NCI-H510A (cell line): Measurements from ENCODE around the gene PROB1.
"Not testable (repeated sequence)": the region's sequence is repeated elsewhere in the genome, so short reads cannot be mapped to it uniquely, and the experiment has no call there.

Source experiments
- DNase-seq: peaks from one replicate; lab custom pipeline; 2025; lab: John Stamatoyannopoulos, UW

The PROB1 gene

DNA sequence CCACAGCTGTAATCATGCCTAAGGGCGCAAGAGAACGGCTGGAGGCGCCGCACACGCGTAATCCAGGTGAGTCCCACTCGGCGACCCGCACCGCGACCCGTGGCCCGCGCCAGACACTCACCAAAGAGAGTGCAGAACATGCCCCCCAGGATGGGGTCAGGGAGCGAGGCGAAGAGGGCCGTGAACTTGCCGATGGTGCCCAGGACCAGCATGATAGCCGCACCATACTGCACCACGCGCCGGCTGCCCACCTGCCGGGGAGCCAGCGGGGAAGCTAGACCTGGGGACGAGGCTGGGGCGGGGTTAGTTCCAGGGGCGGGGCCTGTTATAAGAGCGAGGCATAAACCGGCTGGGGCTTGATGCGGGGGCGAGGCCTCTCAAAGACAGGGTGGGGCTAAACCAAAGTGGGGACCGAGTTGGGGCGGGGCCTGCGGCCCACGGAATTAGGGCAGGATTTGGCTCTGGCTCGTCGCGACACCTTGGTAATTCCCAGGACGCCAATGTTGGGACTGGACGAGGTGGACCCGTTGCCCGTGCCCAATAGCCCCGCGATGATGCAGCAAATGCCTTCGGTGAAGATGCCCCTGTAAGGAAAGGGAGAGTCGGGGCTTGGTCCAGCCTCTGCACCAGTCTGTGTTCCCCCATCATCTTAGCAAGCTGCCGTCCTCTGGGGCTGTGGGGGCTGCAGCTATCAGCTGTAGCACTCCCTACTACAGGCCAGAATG is 16.6 kb downstream of the PROB1 start:
- no peak for DNase-seq

DNA sequence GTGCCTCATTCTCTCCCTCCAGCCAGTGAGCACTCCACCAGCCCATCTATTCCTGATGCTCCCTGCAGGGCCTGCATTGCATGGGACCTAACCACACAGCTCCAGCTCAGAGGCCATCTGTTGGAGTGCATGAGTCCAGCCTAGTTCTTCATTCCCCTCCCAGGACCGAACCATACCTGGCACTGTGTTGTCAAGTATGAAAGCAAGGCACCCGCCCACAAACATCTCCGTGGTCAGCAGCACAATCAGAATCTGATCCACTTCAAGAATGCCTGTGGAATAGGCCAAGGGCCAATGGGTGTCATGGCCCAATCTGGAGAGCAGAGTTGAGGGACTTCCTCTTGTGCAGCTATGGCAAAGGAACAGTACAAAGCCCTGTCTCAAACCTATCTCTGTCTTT is 17.7 kb downstream of the PROB1 start:
- DNase-seq = no peak

DNA sequence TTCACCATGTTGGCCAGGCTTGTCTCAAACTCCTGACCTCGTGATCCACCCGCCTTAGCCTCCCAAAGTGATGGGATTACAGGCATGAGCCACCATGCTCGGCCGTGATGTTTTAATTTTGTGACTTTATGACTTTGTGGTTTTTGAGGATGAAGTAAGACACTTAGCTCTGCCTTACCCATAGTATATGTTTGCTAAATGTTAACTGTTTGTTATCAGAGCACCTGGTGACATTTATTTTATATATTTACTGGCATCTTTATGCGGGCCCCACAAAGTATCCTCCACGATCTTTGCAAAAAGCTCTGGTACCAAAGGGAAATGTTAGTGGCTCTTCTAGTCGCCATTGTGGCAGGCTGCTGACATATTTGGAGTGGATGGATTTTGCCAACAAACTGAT is 18.5 kb downstream of the PROB1 start:
- DNase-seq = no peak

DNA sequence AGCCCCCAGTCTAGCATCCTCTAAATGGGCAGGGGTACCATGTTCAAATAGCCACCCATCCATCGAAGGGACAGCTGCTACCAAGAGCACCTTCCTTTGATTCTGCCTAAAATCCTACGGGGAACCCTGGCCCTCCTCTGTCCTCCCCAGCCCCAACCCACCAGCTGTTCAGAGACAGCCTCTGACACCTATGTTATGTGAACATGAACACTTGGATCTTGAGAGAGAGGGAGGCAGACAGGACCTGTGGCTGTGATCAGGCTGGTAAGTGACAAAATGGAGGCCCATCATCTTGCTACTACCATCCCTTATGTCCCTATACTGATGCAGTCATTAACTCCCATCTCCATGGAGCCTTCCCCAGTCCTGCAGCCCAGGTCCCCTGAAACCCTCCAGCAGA is 20.0 kb downstream of the PROB1 start:
- DNase-seq = no peak

DNA sequence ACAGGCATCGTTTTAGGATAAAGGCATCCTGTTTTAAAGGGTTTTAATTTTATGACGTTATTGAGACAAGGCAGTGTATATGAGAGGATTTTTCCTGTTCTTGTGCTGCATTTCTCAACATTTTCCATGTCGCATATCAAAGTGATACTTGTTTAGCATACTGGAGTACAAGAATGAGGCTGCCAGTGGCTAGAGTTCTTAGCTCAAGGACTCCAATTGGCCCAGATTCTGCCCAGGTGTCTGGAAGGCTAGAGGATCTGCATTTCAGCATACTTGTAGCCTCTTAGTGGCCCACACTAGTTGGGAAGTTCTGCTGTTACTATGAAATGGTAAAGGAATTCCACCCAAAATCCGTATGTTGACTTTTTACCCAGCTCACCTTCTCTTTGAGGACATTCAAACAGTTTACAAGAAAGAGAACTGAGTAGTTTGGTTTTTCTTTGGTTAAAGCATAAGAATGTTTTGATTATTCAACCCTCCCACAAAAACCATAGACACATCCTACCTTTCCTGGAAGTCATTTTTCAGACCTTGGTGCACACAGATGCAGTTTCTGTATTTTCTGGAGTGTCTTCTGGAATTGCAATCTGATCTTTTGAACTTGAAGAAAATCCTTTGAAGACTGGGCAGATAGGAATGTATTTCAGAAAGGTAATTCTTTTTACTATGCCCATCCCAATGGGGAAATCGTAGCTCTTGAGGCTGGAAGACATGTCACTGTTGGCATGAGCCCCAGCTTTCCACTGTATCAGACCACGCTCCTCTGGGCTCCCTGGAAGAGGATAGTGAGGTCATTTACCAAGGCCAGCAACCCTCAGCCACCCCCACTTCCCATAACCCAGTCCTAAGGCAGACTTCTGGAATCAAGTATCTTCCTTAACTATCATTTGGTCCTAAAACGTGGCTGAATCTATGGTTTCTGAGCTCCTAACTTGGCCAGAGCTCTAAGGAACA is 23.1 kb downstream of the PROB1 start:
- DNase-seq = no peak

DNA sequence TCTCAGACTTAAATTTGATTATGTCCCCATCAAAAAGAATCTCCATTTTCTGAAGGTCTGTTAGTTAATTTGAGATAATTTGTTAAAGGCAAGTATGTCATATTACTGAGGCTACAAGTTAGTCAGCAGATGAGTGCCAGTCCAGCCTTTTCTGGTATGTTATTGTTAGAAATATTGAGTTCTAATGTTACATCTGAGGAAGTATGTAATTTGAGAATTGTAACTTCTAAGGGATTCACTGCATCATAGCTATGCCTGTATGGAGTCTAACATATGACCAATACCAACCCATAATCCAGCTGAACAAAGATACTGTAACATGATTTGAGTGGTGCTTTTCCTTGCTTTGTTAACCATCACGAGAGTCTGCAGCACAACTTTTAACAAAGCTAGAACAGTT is 25.7 kb downstream of the PROB1 start:
- no peak for DNase-seq

DNA sequence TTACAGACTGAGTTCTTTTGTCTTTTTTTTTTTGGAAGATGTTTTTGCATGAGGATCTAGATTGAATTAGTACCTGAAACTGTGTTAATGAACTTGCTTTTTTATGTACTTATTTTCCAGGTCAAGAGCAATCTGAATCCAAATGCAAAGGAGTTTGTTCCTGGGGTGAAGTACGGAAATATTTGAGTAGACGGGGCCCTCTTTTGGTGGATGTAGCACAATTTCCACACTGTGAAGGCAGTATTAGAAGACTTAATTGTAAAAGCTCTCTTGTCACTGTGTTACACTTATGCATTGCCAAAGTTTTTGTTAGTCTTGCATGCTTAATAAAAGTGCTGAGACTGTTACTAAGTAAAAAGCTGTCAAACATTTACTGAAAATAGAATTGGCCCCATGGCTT is 26.3 kb downstream of the PROB1 start:
- no peak for DNase-seq

DNA sequence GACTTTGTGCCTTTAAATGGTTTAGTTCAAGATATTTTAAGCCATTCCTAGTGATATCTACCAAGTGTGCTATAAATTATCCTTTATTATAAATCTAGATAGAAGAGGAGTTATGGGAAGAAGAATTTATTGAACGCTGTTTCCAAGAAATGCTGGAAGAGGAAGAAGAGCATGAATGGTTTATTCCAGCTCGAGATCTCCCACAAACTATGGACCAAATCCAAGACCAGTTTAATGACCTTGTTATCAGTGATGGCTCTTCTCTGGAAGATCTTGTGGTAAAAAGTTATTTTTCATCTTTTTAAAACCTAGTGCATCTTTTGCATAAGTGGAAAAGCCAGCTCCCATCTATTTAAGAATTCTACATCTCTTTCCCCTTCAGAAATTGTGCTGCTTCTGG is 30.4 kb downstream of the PROB1 start:
- no peak for DNase-seq

DNA sequence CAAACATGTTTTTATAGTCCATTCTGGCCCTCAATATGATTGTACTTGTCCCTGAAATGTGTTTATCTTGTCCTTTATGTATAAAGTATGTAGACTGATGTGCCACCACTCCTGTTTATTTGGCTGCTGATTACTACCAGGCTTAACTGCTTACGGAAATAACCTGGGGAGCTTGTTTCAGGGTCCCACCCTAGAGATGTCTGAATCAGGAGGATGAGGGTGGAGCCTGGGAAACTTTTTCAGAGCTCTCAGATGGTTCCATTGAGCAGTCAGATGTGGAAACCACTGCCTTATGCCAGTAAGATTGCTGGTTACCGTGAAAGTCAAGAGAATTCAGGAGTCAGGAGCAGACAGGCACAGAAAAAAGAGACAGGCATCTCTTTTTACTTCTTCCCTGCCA is 31.0 kb downstream of the PROB1 start:
- DNase-seq = no peak

DNA sequence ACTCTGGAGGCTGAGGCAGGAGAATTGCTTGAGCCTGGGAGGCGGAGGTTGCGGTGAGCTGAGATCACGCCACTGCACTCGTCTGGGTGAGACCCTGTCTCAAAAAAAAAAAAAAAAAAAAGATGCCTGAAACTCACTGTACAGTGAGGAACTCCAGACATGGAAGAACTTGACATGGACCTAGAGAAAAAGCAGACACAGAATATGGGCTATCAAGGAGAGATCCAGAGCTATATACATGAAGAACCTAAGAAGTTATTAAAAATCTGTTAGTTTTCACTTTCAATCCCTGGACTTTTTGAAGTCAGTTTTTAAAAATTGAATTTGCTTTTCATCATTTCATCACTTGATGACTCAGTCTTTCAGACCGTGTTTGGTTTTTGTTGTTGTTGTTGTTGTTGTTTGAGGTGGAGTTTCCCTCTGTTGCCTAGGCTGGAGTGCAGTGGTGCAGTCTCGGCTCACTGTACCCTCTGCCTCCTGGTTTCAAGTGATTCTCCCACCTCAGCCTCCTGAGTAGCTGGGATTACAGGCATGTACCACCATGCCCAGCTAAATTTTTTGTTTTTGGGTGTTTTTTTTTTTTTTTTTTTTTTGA is 33.0 kb downstream of the PROB1 start:
- no peak for DNase-seq

DNA sequence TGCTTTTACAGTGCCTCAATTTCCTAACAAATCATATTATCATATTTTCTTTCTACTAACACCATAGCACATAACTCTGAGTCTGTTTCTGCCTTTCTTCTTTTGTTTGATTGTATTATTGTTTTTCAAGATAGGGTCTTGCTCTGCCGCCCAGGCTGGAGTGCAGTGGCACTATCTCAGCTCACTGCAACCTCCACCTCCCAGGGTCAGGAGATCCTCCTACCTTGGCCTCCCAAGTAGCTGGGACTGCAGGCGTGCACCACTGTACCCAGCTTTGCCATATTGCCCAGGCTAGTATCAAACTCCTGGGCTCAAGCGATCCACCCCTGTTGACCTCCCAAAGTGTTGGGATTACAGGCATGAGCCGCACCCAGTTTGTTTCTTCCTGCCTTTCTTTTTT is 34.5 kb downstream of the PROB1 start:
- no peak for DNase-seq

DNA sequence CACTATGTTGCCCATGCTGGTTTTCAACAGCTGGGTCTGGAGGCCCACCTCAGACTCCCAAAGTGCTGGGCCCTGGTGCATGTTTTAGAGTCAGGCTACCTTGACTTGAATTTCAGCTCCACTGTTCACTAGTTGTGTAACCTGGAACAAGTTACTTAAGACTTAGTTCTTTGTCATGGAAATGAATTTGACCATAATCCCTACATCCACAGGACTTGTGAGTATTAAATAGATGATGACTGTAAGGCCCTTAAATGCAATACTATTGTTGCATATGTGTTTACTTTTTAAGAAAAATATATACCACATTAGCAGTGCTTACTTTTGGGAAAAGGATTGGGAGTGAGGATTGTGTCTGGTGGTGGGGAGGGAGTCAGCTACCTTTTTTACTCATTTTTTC is 36.8 kb downstream of the PROB1 start:
- no peak for DNase-seq

DNA sequence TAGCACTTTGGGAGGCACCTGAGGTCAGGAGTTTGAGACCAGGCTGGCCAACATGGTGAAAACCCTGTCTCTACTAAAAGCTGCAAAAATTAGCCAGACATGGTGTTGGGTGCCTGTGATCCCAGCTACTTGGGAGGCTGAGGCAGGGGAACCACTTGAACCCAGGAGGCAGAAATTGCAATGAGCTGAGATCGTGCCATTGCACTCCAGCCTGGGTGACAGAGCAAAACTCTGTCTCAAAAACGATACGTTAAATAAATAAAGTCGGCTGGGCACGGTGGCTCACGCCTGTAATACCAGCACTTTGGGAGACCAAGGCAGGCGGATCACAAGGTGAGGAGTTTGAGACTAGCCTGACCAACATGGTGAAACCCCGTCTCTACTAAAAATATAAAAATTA is 39.0 kb downstream of the PROB1 start:
- not testable (repeated sequence) for DNase-seq

DNA sequence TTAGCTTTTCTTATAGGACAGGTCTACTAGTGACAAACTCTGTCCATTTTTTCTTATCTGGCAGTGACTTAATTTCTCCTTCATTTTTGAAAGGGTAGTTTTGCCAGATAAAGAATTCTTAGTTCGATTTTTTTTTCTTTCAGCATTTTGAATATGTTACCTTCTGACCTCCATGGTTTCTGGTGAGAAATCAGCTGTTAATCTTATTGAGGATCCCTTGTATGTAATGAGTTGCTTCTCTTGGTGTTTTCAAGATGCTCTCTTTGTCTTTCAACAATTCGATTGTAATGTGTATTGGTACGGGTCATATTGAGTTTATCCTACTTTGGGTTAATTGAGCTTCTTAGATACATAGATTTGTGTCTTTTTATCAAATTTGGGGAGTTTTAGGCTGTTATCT is 40.7 kb downstream of the PROB1 start:
- DNase-seq = no peak

DNA sequence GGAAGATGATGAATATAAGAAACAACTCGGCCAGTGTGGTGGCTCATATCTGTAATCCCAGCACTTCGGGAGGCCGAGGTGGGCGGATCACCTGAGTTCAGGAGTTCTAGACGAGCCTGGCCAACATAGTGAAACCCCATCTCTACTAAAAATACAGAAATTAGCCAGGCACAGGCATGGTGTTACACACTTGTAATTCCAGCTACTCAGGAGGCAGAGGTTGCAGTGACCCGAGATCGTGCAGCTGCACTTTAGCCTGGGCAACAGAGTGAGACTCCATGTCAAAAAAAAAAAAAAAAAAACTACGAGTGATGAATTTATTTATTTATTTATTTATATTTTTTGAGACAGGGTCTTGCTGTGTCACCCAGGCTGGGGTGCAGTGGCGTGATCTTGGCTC is 47.0 kb downstream of the PROB1 start:
- not testable (repeated sequence) for DNase-seq

DNA sequence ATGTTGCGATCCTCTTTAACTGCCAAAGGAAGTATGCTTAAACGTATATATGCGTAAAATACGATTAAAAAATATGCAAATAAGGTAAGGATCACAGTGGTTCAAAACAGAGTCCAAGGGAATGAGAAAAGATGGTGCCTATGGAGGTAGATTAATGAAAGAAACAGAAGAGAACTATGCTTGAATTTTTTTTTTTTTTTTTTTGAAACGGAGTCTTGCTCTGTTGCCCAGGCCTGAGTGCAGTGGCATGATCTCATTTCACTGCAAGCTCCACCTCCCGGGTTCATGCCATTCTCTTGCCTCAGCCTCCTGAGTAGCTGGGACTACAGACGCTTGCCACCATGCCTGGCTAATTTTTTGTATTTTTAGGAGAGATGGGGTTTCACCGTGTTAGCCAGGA is 49.5 kb downstream of the PROB1 start:
- not testable (repeated sequence) for DNase-seq

DNA sequence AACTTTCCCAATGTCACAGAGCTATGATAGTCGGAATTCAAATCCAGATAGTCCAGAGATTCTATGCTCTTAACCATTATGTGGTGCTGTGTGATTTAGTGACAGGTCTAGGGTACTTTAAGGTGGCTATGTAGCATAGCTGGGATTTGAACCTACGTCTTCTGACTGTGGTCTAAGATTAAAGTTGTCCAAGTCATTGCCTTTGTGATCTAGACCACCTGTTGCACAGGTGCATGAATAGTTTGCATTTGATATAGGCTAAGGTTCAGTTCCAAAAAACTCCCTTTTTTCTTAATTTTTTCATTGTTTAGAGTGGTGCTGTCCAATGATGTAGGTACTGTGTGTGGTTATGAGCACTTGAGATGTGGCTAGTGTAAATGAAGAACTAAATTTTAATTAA is 50.7 kb downstream of the PROB1 start:
- no peak for DNase-seq

DNA sequence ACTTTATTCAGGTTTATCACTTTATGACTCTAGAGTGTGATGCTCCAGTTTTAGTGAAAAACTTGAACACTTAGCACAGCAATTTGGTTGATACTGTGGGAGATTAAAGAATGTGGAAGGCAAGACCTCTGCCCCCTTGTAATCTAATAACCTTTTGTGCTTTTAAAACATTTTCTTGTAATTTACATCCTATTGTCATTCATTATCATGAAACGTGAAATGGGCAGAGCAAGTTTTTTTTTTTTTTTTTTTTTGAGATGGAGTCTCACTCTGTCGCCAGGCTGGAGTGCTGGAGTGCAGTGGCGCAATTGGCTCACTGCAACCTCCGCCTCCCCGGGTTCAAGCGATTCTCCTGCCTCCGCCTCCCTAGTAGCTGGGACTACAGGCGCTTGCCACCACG is 51.4 kb downstream of the PROB1 start:
- DNase-seq = no peak

DNA sequence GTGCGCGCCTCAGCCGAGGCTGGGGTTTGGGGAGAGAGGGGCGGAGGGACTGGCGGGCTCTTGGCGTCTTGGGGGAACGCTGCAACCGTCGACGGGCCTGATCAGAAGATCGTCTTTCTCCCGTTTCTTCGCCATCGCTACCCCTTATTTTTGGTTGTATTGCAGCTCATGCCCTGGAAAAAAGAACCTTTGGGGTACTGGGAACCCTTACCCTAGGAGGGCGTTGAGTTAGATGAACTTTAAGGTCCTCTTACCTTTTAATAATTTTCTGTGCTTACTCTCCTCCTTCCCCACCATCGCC is 52.5 kb downstream of the PROB1 start:
- no peak for DNase-seq

DNA sequence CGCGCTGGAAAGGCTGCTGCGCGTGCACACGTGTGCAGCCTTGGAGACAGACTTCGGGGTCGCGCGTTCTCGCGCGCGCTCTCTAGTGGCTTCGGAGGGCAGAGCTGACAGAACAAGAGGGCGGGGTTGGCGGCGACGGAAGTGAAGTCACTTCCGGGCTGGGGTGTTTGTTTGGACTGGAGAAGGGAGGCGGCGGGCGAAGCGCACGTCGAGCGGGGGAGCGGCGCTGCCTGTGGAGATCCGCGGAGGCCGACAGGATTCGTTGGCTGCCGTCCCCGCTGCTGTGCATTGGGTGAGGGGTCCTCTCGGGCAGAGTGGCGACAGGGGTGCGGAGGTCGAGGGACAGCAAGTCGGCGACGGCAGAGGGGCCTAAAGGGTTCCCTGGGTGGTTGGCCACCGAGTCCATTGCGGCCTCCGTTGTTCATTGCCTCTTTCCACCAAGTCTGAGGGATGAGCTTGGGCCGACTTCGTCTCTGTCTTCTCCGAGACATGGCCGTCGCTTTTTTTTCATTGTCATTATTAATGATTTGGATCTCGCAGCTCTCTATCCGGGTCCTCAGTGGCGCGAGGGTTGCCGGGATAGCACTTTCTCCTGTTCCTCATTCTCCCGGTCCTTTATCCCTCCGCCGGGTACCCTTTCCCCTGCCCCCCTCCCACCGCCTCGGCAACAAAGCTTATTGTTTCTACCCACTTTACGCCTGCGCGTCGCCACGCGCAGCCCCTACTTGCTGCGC is 53.0 kb downstream of the PROB1 start, which contains the start of gene PAIP2:
Gene PAIP2 (plus strand): TSS at position 166 of the 734 bp plus-strand sequence. CDS start 21,931 bp downstream, outside the sequence.
- DNase-seq = peak; percentile 86

DNA sequence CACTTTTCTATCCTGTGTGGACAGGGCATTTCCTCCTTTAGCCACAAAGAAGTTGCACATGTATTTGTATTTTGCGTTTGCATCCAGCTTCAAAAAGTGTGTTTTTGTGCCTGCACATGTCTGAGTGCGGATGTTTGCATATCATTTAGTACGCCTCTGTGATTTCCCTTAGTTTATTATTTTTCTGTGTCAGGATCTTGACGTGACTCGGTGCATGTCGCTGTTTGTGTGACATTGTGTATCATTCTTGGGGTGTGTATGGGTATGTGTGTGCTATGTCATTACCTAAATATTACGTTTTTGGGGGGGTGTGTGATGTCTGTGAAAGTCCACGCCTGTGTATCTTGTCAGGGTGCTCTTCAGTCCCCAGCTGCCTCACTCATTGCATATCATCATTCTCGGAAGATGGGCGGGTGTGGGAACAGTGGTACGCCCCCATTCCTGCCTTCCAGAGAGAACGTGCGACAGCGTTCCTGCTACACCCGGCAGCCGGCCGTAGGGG is 53.7 kb downstream of the PROB1 start:
- DNase-seq = no peak
